ENCODE results near the gene KCNAB1. TPM values are rescaled to one million over a fixed set of nuclear protein-coding genes. Genes with fewer than 3 reads are reported as not detected.

Gene KCNAB1
- total RNA-seq, 2 donors from 2014 or later, result 0.07 to 0.74 TPM

DNA sequence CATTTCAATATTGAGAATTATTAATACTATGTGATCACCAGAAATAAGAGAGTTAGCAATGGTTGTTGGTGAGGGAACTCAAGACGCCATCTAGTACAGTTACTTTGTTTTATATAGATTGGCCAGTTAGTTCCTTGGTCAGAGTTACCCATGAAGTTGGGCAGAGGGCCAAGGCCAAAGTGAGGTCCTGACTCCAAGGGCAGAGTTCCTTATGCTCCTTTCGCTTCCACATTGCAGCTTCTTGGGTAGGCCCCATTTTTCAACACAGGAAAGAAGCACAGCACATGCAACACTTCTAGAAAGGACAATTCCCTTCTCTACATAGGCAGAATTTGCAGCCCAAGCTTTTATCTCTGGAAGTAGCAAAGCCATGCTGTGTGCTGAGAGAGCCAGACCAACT is 178.6 kb downstream of the KCNAB1 start:
- intact Hi-C loops (cut with DNase I), result no loop called here
- Histone ChIP-seq H3K4me3 (no peak overlapping the region), H3K4me1 (no peaks in the 10 kb centered on the region), H3K9me3 (no peaks in the 10 kb centered on the region), H3K9ac (ENCODE audit: low read depth in 2 of 2, low read length in 2 of 2) (no peak overlapping the region), H3K27me3 (no peaks in the 10 kb centered on the region), H3K36me3 (no peaks in the 10 kb centered on the region), H3K27ac (no peak overlapping the region)
- peak; percentile 25 for DNase-seq
- TF ChIP-seq, protein P1, sequence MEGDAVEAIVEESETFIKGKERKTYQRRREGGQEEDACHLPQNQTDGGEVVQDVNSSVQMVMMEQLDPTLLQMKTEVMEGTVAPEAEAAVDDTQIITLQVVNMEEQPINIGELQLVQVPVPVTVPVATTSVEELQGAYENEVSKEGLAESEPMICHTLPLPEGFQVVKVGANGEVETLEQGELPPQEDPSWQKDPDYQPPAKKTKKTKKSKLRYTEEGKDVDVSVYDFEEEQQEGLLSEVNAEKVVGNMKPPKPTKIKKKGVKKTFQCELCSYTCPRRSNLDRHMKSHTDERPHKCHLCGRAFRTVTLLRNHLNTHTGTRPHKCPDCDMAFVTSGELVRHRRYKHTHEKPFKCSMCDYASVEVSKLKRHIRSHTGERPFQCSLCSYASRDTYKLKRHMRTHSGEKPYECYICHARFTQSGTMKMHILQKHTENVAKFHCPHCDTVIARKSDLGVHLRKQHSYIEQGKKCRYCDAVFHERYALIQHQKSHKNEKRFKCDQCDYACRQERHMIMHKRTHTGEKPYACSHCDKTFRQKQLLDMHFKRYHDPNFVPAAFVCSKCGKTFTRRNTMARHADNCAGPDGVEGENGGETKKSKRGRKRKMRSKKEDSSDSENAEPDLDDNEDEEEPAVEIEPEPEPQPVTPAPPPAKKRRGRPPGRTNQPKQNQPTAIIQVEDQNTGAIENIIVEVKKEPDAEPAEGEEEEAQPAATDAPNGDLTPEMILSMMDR (IDR thresholded peaks at IDR 0.05), result no peak

DNA sequence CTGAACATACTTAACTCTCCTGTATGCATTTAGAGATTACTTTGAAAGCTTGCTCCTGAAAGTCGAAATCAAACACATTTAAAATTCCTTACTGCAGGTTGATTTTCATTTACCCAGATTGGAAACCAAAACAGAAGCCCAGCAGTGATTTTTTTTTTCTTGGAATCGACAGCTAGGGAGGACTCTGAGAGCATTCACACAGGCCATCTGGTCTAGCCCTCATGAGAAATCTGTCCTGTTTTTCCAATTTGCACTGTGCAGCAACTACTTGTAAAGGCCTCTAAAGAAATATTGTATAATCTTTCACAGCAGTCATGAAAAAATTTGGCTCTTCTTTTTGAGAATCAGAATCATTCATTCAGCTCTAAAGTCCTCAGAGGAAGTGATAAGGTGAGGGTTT is 179.2 kb downstream of the KCNAB1 start:
- no peak for DNase-seq
- Histone ChIP-seq H3K27ac (no peak overlapping the region), H3K9me3 (no peaks in the 10 kb centered on the region), H3K4me3 (no peak overlapping the region), H3K4me1 (no peaks in the 10 kb centered on the region), H3K36me3 (no peaks in the 10 kb centered on the region), H3K27me3 (no peaks in the 10 kb centered on the region), H3K9ac (ENCODE audit: low read depth in 2 of 2, low read length in 2 of 2) (no peak overlapping the region)
- TF ChIP-seq, protein P1 (IDR thresholded peaks at IDR 0.05), result no peak
- intact Hi-C loops (cut with DNase I), result no loop called here

DNA sequence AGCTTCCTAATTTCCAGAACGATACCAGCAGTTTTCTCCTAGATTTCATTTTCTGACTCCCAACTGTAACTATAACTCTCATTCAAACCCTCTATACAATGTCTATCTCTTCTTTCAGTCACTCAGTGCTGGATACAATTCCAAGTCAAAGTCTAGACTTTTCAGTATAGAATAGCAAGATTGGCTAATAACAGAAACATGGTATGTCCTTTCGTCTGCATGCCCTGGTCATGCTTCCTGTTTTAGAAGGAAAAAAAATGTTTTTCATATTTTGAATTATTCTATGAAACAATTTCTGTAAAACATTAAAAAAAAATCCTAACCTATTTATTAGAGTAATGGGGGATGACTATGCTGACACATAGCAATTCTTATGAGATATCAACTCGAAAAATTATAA is 180.0 kb downstream of the KCNAB1 start:
- intact Hi-C loops (cut with DNase I), result no loop called here
- Histone ChIP-seq H3K27ac (no peak overlapping the region), H3K27me3 (no peaks in the 10 kb centered on the region), H3K9me3 (no peaks in the 10 kb centered on the region), H3K4me1 (no peaks in the 10 kb centered on the region), H3K36me3 (no peaks in the 10 kb centered on the region), H3K4me3 (no peak overlapping the region), H3K9ac (ENCODE audit: low read depth in 2 of 2, low read length in 2 of 2) (no peak overlapping the region)
- TF ChIP-seq, protein P1 (IDR thresholded peaks at IDR 0.05), result no peak
- no peak for DNase-seq

DNA sequence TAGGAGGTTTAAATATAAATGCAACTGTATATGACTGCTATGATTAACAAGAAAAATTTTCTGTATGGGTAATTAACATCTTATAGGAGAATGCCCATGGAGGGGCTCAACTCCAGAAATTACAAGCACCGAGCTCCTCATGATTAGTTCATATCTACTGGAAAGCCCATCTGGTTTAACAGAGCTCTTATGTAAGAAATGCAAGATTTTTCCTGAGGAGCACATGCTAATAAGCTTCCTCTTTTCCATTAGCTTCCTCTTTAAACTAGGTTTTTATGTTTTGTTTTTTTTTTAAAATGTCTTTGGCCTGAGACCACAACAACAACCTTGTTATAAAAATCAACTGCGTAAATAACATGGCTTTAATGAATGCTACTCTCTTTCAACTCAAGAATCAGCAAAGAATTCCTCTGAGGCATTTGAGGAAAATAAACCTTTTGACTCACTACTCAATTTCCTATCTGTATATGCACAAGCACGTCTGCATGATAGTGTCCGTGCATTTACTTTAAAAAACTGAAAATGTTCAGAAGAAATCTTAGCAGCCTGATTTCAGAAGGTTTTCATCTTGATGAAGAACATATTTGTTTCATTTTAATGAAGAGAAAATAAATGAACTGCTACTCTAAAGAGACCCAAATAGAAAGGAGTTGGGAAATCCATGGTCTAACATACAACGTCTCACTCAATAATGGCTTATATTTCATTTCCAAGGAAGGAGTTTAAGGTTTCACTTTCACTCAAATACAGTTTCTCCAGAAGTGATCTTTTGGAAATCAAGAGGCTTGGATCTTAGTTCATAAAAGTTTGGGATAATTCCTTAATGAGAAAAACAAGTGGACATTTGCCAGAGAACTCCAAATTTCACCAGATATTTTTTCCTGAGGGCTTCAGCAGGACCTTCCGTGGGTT is 180.8 kb downstream of the KCNAB1 start:
- no peak overlapping the region for H3K27ac ChIP-seq

DNA sequence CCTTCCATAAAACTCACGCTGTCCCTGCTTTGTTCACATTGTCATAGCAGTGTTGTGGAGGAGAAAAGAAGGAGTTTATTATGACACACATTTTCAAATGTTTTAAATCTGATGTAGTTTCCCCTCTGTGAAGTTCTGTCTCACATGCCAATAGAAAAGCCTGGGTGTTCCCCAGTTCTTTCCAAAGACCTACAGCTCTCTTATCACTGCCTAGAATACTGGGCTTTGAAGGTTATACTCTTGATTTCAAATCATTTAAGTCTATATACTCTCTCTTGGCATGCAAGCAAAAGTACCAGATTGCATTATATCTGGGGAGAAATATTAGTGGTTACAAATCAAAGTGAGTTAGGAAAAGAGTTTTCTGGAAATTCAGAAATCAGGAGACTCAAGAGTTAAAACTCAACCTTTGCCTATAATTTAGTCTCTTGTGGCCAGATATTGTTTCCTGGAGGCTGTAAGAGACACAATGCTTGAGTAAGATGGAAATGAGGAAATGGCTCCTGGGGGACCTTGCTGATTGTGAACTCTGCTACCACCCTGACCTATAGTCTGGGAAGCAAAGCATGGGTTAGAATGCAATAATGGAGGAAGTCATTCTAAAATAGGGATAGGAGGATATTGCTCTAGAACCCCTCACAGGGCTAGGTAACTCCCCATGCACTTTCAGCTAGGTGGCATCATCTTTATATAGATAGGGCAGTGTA is 182.8 kb downstream of the KCNAB1 start:
- Histone ChIP-seq H3K9ac (ENCODE audit: low read depth in 2 of 2, low read length in 2 of 2) (no peak overlapping the region), H3K4me3 (no peak overlapping the region), H3K4me1 (no peaks in the 10 kb centered on the region), H3K36me3 (no peaks in the 10 kb centered on the region), H3K27ac (no peak overlapping the region), H3K27me3 (no peaks in the 10 kb centered on the region), H3K9me3 (no peaks in the 10 kb centered on the region)
- TF ChIP-seq, protein P1 (IDR thresholded peaks at IDR 0.05), result no peak
- intact Hi-C loops (cut with DNase I), result no loop called here
- DNase-seq, result no peak

More for the DNA sequence above, 180.8 kb downstream of the KCNAB1 start:
- intact Hi-C loops (cut with DNase I), result no loop called here
- no peak overlapping the region for H3K4me3 ChIP-seq
- H3K27me3 ChIP-seq, result no peaks in the 10 kb centered on the region
- no peak overlapping the region for H3K9ac ChIP-seq (ENCODE audit: low read depth in 2 of 2, low read length in 2 of 2)
- H3K36me3 ChIP-seq, result no peaks in the 10 kb centered on the region
- DNase-seq, result no peak
- no peaks in the 10 kb centered on the region for H3K9me3 ChIP-seq
- no peaks in the 10 kb centered on the region for H3K4me1 ChIP-seq
- TF ChIP-seq, protein P1 (IDR thresholded peaks at IDR 0.05), result no peak

Measured in colonic mucosa (tissue), 4 donors.